NCI-H2171 treated with DMSO at 0.1 percent for 48 hours (cell line): ENCODE data around the gene BST1.
A peak's percentile ranks its signal among the peaks of the same experiment; 100 is the strongest.
"Not testable (repeated sequence)": the region's sequence is repeated elsewhere in the genome, so short reads cannot be mapped to it uniquely, and the experiment has no call there.

Source experiments
- DNase-seq: peaks from one replicate; lab custom pipeline; 2025; lab: John Stamatoyannopoulos, UW

BST1 gene

GRCh38 chr4:15711762-15712161 is 8.9 kb downstream of the BST1 start:
- no peak for DNase-seq

- no peak for DNase-seq
These were observed 9.3 kb downstream of the BST1 start for GRCh38 chr4:15712214-15712613.

- no peak for DNase-seq
These were observed 11.3 kb downstream of the BST1 start for GRCh38 chr4:15714141-15714540.

- DNase-seq, result no peak
These were observed 12.0 kb downstream of the BST1 start for GRCh38 chr4:15714646-15715435.

GRCh38 chr4:15716115-15716514 is 13.2 kb downstream of the BST1 start:
- DNase-seq, result no peak

GRCh38 chr4:15717086-15717485 is 14.2 kb downstream of the BST1 start:
- no peak for DNase-seq

- DNase-seq, result no peak
These were observed 15.0 kb downstream of the BST1 start for GRCh38 chr4:15717657-15718416.

- DNase-seq, result no peak
These were observed 15.6 kb downstream of the BST1 start for GRCh38 chr4:15718465-15718864.

- no peak for DNase-seq
These were observed 16.1 kb downstream of the BST1 start for GRCh38 chr4:15718959-15719358.

- DNase-seq, result no peak
These were observed 16.6 kb downstream of the BST1 start for GRCh38 chr4:15719506-15719905.

GRCh38 chr4:15720851-15721250 is 18.0 kb downstream of the BST1 start:
- no peak for DNase-seq

GRCh38 chr4:15725608-15726007 is 22.7 kb downstream of the BST1 start:
- DNase-seq, result no peak

GRCh38 chr4:15729910-15730533 is 27.2 kb downstream of the BST1 start:
- DNase-seq, result peak; percentile 21

- DNase-seq, result not testable (repeated sequence)
These were observed 30.2 kb downstream of the BST1 start for GRCh38 chr4:15733061-15733460.

- DNase-seq, result no peak
These were observed 32.7 kb downstream of the BST1 start for GRCh38 chr4:15735536-15735935.

GRCh38 chr4:15736514-15737050 is 33.7 kb downstream of the BST1 start:
- no peak for DNase-seq

GRCh38 chr4:15737255-15737654 is 34.4 kb downstream of the BST1 start:
- no peak for DNase-seq

- no peak for DNase-seq
These were observed 36.0 kb downstream of the BST1 start for GRCh38 chr4:15738877-15739276.

- DNase-seq, result no peak
These were observed 38.0 kb downstream of the BST1 start for GRCh38 chr4:15740764-15741404.

GRCh38 chr4:15742083-15742582 is 39.3 kb downstream of the BST1 start:
- no peak for DNase-seq

GRCh38 chr4:15742637-15743036 is 39.8 kb downstream of the BST1 start:
- no peak for DNase-seq

GRCh38 chr4:15744016-15744545 is 41.2 kb downstream of the BST1 start:
- DNase-seq, result no peak
